GM18909 (cell line): ENCODE results near the gene GALNT2.

ENCODE experiments used
- ATAC-seq: cut with Tn5 transposase; IDR thresholded peaks from one replicate; pipeline ENCODE4 v1.9.1; 2021; ENCODE audit warnings: mild to moderate bottlenecking; ENCODE audit not compliant: unreplicated experiment, poor library complexity

The GALNT2 gene

GRCh38 chr1:230242326-230242725 lies 175.3 kb downstream of the GALNT2 start:
- ATAC-seq: no peak

- no peak for ATAC-seq
These were observed 176.1 kb downstream of the GALNT2 start for GRCh38 chr1:230243146-230243545.

- no peak for ATAC-seq
These were observed 176.7 kb downstream of the GALNT2 start for GRCh38 chr1:230243583-230244353.

- no peak for ATAC-seq
These were observed 179.5 kb downstream of the GALNT2 start for GRCh38 chr1:230246551-230246950.

- no peak for ATAC-seq
These were observed 181.2 kb downstream of the GALNT2 start for GRCh38 chr1:230248016-230248888.

- no peak for ATAC-seq
These were observed 181.8 kb downstream of the GALNT2 start for GRCh38 chr1:230248889-230249270.

GRCh38 chr1:230249695-230250480 lies 182.8 kb downstream of the GALNT2 start:
- ATAC-seq: no peak

- ATAC-seq: no peak
These were observed 183.6 kb downstream of the GALNT2 start for GRCh38 chr1:230250666-230251065.

- ATAC-seq: peak; percentile 82
These were observed 184.7 kb downstream of the GALNT2 start for GRCh38 chr1:230251644-230252191.

GRCh38 chr1:230253150-230253549 lies 186.1 kb downstream of the GALNT2 start:
- no peak for ATAC-seq

GRCh38 chr1:230254265-230254664 lies 187.2 kb downstream of the GALNT2 start:
- no peak for ATAC-seq

GRCh38 chr1:230255116-230255515 lies 188.1 kb downstream of the GALNT2 start:
- no peak for ATAC-seq

- no peak for ATAC-seq
These were observed 189.0 kb downstream of the GALNT2 start for GRCh38 chr1:230255991-230256390.

GRCh38 chr1:230256896-230257295 lies 189.9 kb downstream of the GALNT2 start:
- no peak for ATAC-seq

- ATAC-seq: no peak
These were observed 192.6 kb downstream of the GALNT2 start for GRCh38 chr1:230259621-230260020.

- no peak for ATAC-seq
These were observed 193.8 kb downstream of the GALNT2 start for GRCh38 chr1:230260831-230261230.

GRCh38 chr1:230261928-230262650 lies 195.1 kb downstream of the GALNT2 start:
- ATAC-seq: no peak

GRCh38 chr1:230262867-230263567 lies 196.0 kb downstream of the GALNT2 start:
- no peak for ATAC-seq

- no peak for ATAC-seq
These were observed 196.6 kb downstream of the GALNT2 start for GRCh38 chr1:230263568-230264195.
